ENCODE measurements around the gene PKNOX2.

DNA sequence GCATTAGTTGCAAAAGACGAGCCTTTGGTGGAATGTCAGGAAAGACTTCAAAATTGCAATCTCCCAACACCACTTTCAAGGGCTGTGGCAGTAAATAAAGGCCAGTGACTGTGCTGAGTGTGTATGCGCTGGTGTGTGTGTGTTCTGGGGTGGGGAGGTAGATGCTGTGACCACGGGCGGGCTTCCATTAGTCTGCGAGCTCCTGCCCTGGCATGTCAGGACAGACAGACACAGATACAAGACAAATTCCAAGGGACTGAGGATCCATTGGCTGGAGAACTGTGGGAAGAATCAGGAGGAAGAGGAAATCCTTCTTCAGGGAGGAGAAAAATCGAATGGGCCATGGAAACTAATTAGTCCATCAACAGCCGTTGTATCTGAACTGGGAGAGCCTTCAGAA is 248.0 kb downstream of the PKNOX2 start:
- TF ChIP-seq, protein P1, sequence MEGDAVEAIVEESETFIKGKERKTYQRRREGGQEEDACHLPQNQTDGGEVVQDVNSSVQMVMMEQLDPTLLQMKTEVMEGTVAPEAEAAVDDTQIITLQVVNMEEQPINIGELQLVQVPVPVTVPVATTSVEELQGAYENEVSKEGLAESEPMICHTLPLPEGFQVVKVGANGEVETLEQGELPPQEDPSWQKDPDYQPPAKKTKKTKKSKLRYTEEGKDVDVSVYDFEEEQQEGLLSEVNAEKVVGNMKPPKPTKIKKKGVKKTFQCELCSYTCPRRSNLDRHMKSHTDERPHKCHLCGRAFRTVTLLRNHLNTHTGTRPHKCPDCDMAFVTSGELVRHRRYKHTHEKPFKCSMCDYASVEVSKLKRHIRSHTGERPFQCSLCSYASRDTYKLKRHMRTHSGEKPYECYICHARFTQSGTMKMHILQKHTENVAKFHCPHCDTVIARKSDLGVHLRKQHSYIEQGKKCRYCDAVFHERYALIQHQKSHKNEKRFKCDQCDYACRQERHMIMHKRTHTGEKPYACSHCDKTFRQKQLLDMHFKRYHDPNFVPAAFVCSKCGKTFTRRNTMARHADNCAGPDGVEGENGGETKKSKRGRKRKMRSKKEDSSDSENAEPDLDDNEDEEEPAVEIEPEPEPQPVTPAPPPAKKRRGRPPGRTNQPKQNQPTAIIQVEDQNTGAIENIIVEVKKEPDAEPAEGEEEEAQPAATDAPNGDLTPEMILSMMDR (IDR thresholded peaks at IDR 0.05), result no peak
- TF ChIP-seq POLR2A (IDR thresholded peaks at IDR 0.05; ENCODE audit: low read length) (no peak), EHF (CRISPR knock-in tag; IDR thresholded peaks at IDR 0.05) (no peak), POLR2AphosphoS2 (conservative IDR thresholded peaks at IDR 0.05; ENCODE audit: low read length) (no peak), EP300 (IDR thresholded peaks at IDR 0.05) (no peak), JUNB (IDR thresholded peaks at IDR 0.05) (no peak)
- TF ChIP-seq, protein P2, sequence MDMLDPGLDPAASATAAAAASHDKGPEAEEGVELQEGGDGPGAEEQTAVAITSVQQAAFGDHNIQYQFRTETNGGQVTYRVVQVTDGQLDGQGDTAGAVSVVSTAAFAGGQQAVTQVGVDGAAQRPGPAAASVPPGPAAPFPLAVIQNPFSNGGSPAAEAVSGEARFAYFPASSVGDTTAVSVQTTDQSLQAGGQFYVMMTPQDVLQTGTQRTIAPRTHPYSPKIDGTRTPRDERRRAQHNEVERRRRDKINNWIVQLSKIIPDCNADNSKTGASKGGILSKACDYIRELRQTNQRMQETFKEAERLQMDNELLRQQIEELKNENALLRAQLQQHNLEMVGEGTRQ (IDR thresholded peaks at IDR 0.05), result no peak
- TF ChIP-seq, protein P3, sequence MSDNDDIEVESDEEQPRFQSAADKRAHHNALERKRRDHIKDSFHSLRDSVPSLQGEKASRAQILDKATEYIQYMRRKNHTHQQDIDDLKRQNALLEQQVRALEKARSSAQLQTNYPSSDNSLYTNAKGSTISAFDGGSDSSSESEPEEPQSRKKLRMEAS (IDR thresholded peaks at IDR 0.05), result no peak
- TF ChIP-seq, protein P4, sequence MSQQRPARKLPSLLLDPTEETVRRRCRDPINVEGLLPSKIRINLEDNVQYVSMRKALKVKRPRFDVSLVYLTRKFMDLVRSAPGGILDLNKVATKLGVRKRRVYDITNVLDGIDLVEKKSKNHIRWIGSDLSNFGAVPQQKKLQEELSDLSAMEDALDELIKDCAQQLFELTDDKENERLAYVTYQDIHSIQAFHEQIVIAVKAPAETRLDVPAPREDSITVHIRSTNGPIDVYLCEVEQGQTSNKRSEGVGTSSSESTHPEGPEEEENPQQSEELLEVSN (IDR thresholded peaks at IDR 0.05; ENCODE audit: borderline replicate concordance, low read depth), result no peak

Measured in A549 (cell line).